ENCODE measurements around the gene BEGAIN. TPM values are rescaled to one million over a fixed set of nuclear protein-coding genes. Genes with fewer than 3 reads are reported as not detected.

BEGAIN gene
- total RNA-seq, 1 experiment from 2014 or later = 0.54 TPM

GRCh38 chr14:100616854-100617409 is 29.7 kb upstream of the BEGAIN start:
- Mint-ChIP-seq H3K36me3 (ENCODE audit: insufficient read depth, unreplicated experiment) (no peaks in the 10 kb centered on the region), H3K27ac (ENCODE audit: unreplicated experiment) (no peak overlapping the region), H3K9me3 (ENCODE audit: unreplicated experiment) (no peaks in the 10 kb centered on the region), H3K4me3 (ENCODE audit: unreplicated experiment) (no peak overlapping the region), H3K27me3 (ENCODE audit: insufficient read depth, unreplicated experiment) (peaks cover 8% of the 10 kb centered on the region), H3K4me1 (ENCODE audit: low read depth, unreplicated experiment) (no peaks in the 10 kb centered on the region)
- no TSS peak for BruUV-seq (replicated peaks)
- Histone ChIP-seq H3K4me3 (ENCODE audit: low read depth, low read length) (no peak overlapping the region), H3K4me1 (no peaks in the 10 kb centered on the region), H3K9me3 (no peaks in the 10 kb centered on the region), H3K36me3 (ENCODE audit: control insufficient read depth, insufficient read depth, low read length) (no peaks in the 10 kb centered on the region), H3K27me3 (replicated peaks; ENCODE audit: control insufficient read depth, insufficient read depth, low read length) (no peaks in the 10 kb centered on the region)
- ChIA-PET POLR2A (no interaction called here), CTCF (no interaction called here)
- DNase-seq = peak in 1 of 2 experiments; percentile 14
- no peak for TF ChIP-seq CTCF (IDR thresholded peaks at IDR 0.05; ENCODE audit: insufficient read depth in 1 of 2, low read depth in 1 of 2, low read length in 1 of 2, severe bottlenecking in 1 of 2, unreplicated experiment in 1 of 2)
- intact Hi-C loops (cut with micrococcal nuclease; ENCODE audit: unreplicated experiment) = no loop called here

- ChIA-PET POLR2A (no interaction called here), CTCF (no interaction called here)
- Mint-ChIP-seq H3K27ac (ENCODE audit: unreplicated experiment) (no peak overlapping the region), H3K27me3 (ENCODE audit: insufficient read depth, unreplicated experiment) (peaks cover 8% of the 10 kb centered on the region), H3K9me3 (ENCODE audit: unreplicated experiment) (no peaks in the 10 kb centered on the region), H3K36me3 (ENCODE audit: insufficient read depth, unreplicated experiment) (no peaks in the 10 kb centered on the region), H3K4me1 (ENCODE audit: low read depth, unreplicated experiment) (no peaks in the 10 kb centered on the region), H3K4me3 (ENCODE audit: unreplicated experiment) (no peak overlapping the region)
- TF ChIP-seq CTCF (IDR thresholded peaks at IDR 0.05; ENCODE audit: insufficient read depth in 1 of 2, low read depth in 1 of 2, low read length in 1 of 2, severe bottlenecking in 1 of 2, unreplicated experiment in 1 of 2) = no peak
- Histone ChIP-seq H3K27me3 (replicated peaks; ENCODE audit: control insufficient read depth, insufficient read depth, low read length) (no peaks in the 10 kb centered on the region), H3K4me3 (ENCODE audit: low read depth, low read length) (no peak overlapping the region), H3K36me3 (ENCODE audit: control insufficient read depth, insufficient read depth, low read length) (no peaks in the 10 kb centered on the region), H3K4me1 (no peaks in the 10 kb centered on the region), H3K9me3 (no peaks in the 10 kb centered on the region)
- intact Hi-C loops (cut with micrococcal nuclease; ENCODE audit: unreplicated experiment) = no loop called here
- no TSS peak for BruUV-seq (replicated peaks)
- DNase-seq = peak in 1 of 2 experiments; percentile 12
These were observed 28.8 kb upstream of the BEGAIN start for GRCh38 chr14:100615736-100616695.

- Histone ChIP-seq H3K27me3 (replicated peaks; ENCODE audit: control insufficient read depth, insufficient read depth, low read length) (no peaks in the 10 kb centered on the region), H3K36me3 (ENCODE audit: control insufficient read depth, insufficient read depth, low read length) (no peaks in the 10 kb centered on the region), H3K4me1 (no peaks in the 10 kb centered on the region), H3K4me3 (ENCODE audit: low read depth, low read length) (no peak overlapping the region), H3K9me3 (no peaks in the 10 kb centered on the region)
- no peaks in the 10 kb centered on the region for H3K36me3 Mint-ChIP-seq (ENCODE audit: insufficient read depth, unreplicated experiment)
- no peaks in the 10 kb centered on the region for H3K4me1 Mint-ChIP-seq (ENCODE audit: low read depth, unreplicated experiment)
- intact Hi-C loops (cut with micrococcal nuclease; ENCODE audit: unreplicated experiment) = no loop called here
- H3K27me3 Mint-ChIP-seq (ENCODE audit: insufficient read depth, unreplicated experiment) = peaks cover 8% of the 10 kb centered on the region
- no peaks in the 10 kb centered on the region for H3K9me3 Mint-ChIP-seq (ENCODE audit: unreplicated experiment)
- no TSS peak for BruUV-seq (replicated peaks)
- DNase-seq = no peak
- no peak for TF ChIP-seq CTCF (IDR thresholded peaks at IDR 0.05; ENCODE audit: insufficient read depth in 1 of 2, low read depth in 1 of 2, low read length in 1 of 2, severe bottlenecking in 1 of 2, unreplicated experiment in 1 of 2)
- H3K27ac Mint-ChIP-seq (ENCODE audit: unreplicated experiment) = no peak overlapping the region
- ChIA-PET POLR2A (no interaction called here), CTCF (no interaction called here)
- no peak overlapping the region for H3K4me3 Mint-ChIP-seq (ENCODE audit: unreplicated experiment)
These were observed 27.6 kb upstream of the BEGAIN start for GRCh38 chr14:100614803-100615202.
